ENCODE data around the gene GDF10. TPM values are rescaled to one million over a fixed set of nuclear protein-coding genes. Genes with fewer than 3 reads are reported as not detected.

Gene GDF10
- total and polyA plus RNA-seq, 2 of the 13 experiments (the other 11 are each of a cell fraction or from before 2014, with no cell fraction given), result 0.03 TPM; not detected in 1

- FAIRE-seq (no peak), DNase-seq (ENCODE audit: low spot score) (no peak), ATAC-seq (no peak)
- H4K20me1 ChIP-seq (ENCODE audit: insufficient read depth, low read length), result no peaks in the 10 kb centered on the region
- H2AFZ ChIP-seq (ENCODE audit: low read length), result no peak overlapping the region
- ChIA-PET POLR2A (no interaction called here), CTCF (ENCODE audit: low intra/inter-chr PET ratio, low total read pairs) (no interaction called here)
- in situ Hi-C loops (cut with HindIII; ENCODE audit: extremely low pct_ligation_motif_present, low pct_unique_long_range_greater_than_20kb), result loop anchor here (10.0 kb wide), 1 partner anchor 278 kb away; no protein-coding TSS in a partner anchor
- H3K79me2 ChIP-seq (ENCODE audit: insufficient read depth, low read length), result no peaks in the 10 kb centered on the region
- WGBS (ENCODE audit: low lambda C conversion rate), result 20% methylated on average over 3 of the region's 7 CpGs
- no peaks in the 10 kb centered on the region for H3K36me3 ChIP-seq (replicated peaks in 1 of 2; ENCODE audit: control insufficient read depth in 1 of 2, insufficient read depth in 2 of 2, low read length in 2 of 2)
- H3K27me3 ChIP-seq (ENCODE audit: control insufficient read depth in 1 of 2, insufficient read depth in 2 of 2, low read length in 2 of 2), result peaks cover 0 to 31% of the 10 kb centered on the region in 2 experiments; a peak in 2 of 5 replicates
- no peaks in the 10 kb centered on the region for H3K4me1 ChIP-seq (ENCODE audit: insufficient read depth, low read length)
- no peak overlapping the region for H3K4me2 ChIP-seq (ENCODE audit: low read depth, low read length)
- H3K27ac ChIP-seq (ENCODE audit: extremely low read length, insufficient read depth, low read length), result no peak overlapping the region
- H3K4me3 ChIP-seq (replicated peaks in 1 of 3; ENCODE audit: insufficient read depth in 1 of 3, low read depth in 2 of 3, low read length in 3 of 3), result no peak overlapping the region
- intact Hi-C loops (cut with micrococcal nuclease; ENCODE audit: unreplicated experiment), result no loop called here
- no peaks in the 10 kb centered on the region for H3K9me3 ChIP-seq (ENCODE audit: low read length)
- no TSS peak for BruUV-seq (replicated peaks)
- H3K9ac ChIP-seq (ENCODE audit: insufficient read depth, low read depth, low read length), result no peak overlapping the region
- TF ChIP-seq ZFAT (CRISPR knock-in tag; conservative IDR thresholded peaks at IDR 0.05) (no peak), ZNF784 (CRISPR knock-in tag; IDR thresholded peaks at IDR 0.05; ENCODE audit: borderline replicate concordance) (no peak), SMARCE1 (IDR thresholded peaks at IDR 0.05; ENCODE audit: borderline replicate concordance) (no peak), CTCF (CRISPR knock-in tag; IDR thresholded peaks at IDR 0.05) (no peak), ZNF777 (CRISPR knock-in tag; IDR thresholded peaks at IDR 0.05) (no peak), ZNF646 (CRISPR knock-in tag; IDR thresholded peaks at IDR 0.05) (no peak), ZNF710 (CRISPR knock-in tag; IDR thresholded peaks at IDR 0.05; ENCODE audit: borderline replicate concordance) (no peak), ZHX1 (CRISPR knock-in tag; IDR thresholded peaks at IDR 0.05; ENCODE audit: low read depth) (no peak)
Observed at GRCh38 chr10:47303105-47303504, 3.1 kb downstream of the GDF10 start.

Data from HepG2 (cell line).